ENCODE measurements around the gene HIPK4.
"Not testable (repeated sequence)": the region's sequence is repeated elsewhere in the genome, so short reads cannot be mapped to it uniquely, and the experiment has no call there.

The HIPK4 gene

DNA sequence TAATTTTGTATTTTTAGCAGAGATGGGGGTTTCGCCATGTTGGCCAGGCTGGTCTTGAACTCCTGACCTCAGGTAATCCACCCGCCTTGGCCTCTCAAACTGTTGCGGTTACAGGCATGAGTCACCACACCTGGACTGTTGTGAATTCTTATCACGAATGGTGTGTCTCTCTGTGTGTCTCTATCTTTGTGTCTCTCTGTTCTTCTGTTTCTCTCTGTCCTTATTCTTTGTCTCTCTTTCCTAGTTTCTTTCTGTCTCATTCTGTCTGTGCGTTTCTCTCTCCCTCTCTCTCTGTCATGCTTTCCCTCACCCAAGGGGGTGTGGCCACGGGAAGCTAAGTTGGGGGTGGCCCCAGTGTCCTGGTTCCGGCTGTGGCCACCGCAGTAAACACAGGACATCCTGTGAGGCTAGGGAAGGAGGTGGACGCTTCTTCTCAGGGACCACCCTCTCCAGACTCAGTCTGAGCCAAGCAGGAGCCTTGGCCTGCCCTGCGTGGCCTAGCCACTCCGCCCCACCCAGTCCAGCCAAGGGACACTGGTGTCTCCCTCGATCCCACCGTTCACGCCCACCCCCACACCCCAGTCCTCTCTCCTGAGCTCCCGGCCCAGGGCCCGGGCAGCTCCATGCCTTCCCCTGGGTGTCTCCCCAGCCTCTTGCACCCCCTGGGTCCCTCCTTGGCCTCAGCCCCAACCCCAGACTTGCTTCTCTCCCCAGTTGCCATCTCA lies 27.1 kb upstream of the HIPK4 start:
- no peak for DNase-seq

DNA sequence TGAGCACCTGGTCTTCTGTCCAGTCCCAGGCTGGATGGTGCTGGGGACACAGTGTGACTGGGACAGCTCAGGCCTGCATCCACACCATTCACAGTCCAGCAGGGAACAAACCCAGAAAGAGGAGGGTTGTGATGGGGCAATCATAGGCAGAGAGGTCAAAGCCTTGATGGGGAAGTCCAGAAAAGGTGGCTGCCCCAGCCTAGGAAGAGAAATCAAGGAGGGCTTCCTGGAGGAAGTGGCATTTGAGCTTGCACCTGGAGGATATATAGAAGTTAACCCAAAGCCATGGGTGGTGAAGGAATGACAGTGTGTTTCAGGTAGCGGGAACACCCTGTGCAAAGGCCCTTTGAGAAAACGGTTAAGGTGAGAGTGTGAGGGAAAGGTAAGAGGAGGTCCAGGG lies 25.8 kb upstream of the HIPK4 start:
- no peak for DNase-seq

DNA sequence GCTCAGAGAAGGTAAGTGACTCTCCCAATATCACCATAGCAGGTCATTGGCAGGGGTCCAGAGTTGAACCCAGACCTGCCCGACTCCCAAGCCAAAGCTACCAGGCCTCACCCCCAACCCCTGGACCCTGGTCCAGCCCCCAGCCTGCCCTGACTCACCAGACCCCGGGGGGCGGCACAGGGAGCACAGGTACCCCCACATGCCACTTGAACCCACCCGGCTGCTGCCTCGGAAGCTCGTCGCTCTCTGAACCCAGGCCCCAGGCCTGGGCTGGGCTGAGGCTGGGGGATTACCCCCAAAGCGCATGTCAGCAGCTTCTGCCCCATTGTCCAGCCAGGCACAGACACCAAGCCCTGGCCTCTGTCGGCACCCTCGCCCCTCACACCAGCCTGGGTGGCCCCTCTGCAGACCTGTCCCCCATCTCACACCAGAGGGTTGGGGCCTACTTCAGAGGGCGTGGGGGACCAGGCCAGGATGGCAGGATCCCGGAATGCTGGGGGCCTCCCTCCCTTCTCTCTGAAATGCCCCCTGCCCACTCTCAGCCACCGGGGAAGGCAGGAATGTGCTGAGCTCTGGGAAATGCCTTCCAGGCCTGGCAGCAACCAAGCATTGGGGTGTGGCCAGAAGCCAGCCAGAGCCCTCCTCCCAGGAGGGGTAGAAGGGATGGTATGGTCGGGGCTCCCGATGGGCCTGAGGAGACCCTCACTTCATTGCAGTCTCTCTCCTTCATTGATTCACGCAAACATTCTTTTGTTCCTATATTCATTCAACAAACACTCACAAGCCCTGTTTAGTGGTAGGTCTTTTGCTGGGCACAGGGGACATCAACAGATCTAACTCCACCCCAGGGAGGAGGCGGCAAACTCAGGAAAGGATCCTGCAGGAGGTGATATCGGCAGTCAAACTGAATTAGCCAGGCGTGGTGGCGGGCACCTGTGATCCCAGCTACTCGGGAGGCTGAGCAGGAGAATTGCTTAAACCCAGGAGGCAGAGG lies 24.9 kb upstream of the HIPK4 start:
- no peak for DNase-seq

DNA sequence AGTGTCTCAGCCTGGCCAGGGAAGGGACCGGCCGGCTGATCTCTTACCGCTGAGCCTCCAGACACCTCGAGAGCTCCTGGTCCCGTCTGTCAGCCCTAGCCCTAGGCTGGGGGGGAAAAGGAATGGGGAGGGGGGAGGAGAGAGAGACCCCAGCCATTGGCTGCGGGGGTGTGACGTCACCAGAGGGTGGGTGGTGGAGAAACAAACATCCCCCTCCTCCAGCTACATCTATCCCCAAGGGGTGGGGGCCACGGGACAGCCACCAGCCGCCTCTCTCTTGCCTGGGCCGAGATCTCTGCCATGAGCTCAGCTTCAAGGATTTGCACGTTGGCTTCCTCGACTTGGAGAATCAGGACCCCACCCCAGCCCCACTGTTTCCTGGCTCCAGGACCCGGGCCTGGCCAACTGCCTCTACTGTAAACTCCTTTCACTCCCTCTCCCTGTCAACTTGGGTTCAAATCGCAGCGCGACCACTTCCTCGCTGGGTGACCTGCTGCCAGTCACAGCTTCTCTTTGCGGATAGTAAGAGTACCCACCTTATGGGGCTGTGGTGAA lies 23.4 kb upstream of the HIPK4 start, which contains the start of gene PRX:
Gene PRX (minus strand): TSS at position 88 of the 555 bp plus-strand sequence. CDS start 5,446 bp downstream, outside the sequence.
- DNase-seq: no peak

DNA sequence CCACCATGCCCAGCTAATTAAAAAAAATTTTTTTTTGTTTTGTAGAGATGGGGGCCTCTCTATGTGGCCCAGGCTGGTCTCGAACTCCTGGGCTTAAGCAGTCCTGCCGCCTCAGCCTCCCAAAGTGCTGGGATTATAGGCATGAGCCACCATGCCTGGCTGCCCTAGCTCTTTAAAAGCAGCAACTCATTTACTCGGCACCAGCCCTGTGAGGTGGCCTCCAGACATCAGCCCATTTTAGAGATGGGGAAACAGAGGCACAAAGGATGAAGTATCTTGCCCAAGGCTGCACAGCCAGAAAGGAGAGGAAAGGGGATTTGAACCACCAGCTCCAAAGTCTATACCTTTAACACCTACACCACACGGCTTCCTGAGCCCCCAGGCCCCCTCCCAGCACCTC lies 22.9 kb upstream of the HIPK4 start:
- DNase-seq: no peak

DNA sequence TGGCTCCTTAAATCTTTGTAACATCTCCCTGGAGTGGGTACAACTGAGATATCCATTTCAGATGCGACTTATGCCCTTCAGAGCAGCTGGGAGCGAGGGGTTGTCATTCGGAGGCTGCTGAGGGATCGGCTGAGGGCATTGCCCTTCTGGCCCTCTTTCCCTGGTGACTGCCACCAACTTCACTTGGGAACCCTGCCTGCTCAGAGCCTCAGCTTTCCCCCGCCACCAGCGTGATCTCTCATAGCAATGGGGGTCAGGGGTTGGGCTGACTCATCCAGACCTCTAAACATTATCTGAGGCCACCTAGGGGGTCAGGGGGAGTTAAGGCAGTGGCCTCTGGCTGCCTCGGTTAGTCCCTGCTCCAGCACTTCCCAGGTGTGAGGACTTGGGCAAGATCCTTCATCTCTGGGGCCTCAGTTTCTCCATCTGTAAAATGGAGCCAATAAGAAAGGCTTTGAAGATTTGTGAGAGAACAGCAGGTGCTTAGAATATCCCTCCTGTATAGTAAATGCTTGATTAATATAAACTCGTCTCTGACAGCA lies 22.0 kb upstream of the HIPK4 start:
- DNase-seq: no peak

DNA sequence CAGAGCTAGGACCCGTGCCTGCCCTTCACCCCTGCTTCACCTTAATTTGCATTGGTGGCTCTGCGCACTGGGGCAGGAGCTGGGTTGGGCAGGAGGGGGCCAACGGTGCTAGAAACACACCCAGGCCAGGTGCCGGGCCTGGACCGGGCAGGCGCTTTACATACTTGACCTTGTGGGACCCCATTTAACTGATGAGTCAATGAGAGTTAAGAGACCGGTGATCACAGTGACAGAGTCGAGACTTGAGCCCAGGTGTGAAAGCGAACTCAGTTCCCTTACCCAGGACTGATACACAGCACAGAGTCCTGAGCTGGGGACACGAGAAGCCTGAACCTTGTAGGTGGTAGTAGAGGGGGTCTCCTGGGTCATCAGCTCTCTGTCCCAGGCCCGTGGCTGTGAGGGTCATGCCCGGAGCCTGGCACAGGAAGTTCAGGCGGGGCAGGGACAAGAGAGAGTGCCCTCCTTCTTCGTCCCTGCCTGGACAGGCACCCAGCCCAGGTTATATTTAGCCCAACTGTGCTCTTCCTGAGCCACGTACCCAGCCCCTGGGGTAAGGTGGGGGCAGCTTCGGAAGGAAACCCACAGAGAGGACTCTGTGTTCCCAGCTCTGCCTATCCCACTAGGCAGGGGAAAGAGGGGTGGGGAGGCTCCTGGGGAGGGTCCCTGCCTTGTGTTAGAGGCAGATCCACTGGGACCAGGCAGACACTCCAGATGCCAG lies 21.3 kb upstream of the HIPK4 start:
- DNase-seq: no peak

DNA sequence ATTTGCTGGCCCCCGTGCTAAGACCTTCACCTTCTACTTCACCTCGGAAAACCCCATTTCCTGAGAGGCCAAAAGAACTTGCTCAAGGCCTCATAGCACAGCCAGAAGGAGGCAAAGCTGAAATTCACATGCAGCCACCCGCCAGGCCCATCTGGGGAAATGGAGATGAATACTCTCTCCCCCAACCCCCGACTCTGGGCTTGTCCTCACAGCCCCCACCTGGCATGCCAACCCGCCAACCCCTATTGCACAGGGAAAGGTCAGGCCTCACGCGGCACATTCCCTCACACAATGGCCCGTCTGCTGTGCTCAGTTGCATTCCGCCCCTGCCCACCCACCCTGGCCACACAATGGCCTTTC lies 20.0 kb upstream of the HIPK4 start:
- DNase-seq: no peak

DNA sequence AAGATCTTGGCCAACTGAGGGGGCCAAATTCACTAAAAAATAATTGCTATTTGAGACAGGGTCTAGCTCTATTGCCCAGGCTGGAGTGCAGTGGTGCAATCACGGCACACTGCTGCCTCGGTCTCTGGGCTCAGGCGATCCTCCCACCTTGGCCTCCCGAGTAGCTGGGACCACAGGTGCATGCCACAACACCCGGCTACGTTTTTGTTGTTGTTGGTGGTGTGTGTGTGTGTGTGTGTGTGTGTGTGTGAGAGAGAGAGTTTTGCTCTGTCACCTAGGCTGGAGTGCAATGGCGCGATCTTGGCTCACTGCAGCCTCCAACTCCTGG lies 18.6 kb upstream of the HIPK4 start:
- DNase-seq: not testable (repeated sequence)

DNA sequence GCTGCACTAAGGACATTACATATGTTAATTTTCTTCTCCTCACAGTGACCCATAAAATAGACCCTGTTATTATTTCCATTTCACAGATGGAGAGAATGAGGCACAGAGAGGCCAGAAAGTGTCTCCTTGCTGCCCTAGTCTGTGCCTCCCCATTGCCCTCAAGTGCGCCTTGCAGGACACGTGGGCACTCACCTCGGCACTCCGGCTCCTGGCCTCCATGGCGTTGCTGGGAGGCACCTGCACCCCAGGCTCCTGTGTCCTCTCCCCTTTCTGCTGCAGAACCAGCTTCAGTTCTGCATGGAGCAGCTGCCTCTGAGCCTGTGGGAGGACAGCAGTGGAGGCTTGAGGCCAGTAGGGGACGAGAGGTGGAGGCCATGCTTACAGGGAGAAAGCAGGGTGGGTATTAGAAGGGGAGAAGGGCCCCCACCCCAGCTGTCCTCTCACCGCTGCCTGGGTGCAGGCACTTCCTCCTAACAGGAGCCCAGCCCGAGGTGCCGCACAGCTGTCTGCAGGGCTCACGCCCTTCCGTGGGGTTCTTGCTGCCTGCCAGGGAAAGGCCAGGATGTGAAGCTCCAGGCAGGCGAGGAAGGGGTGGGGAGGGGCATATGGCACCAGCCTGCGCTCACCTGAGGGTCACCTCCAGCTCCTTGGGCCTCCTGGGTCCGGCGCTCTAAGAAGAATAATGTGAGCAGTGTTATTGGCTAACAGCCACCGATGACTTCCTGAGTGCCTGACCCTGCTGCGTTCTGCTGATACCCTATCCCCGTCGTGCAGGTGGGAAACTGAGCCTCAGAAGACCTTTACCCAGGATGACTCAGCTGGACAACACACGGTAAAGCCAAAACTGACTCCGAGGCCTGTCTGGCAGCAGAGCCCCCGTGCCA lies 18.0 kb upstream of the HIPK4 start:
- DNase-seq: no peak

DNA sequence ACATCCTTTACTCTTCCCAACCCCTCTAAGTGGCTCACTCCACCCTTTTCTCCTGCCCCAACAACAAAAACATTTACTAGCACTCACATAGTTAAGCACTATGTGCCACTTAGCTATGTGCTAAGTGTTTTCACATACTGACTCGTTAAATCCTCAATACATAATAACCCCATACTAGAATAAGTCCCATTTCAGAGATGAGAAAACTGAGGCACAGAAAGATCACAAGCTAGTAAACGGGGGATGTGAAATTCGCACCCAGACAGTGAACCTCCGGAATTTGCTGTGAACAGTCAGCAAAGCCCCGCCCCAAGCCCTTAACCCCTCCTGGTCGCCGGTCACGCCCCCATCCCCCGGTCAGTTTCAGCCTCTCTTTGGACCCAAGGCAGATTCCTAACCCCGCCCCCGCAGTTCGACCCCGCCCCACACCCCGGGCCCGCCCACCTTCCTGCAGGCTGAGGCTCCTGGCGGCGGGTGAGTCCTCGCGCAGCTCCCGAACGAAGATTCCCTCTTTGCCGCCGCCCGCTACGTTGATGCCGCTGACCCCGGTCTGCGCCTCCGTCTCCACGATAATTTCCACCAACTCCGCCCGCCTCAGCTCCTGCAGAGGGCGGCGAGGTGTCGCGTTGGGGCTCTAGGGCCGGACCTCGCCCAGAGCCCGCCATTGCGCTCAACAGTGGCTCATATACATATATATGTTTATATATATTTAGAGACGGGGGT lies 13.4 kb upstream of the HIPK4 start:
- DNase-seq: peak; percentile 74 to 79

DNA sequence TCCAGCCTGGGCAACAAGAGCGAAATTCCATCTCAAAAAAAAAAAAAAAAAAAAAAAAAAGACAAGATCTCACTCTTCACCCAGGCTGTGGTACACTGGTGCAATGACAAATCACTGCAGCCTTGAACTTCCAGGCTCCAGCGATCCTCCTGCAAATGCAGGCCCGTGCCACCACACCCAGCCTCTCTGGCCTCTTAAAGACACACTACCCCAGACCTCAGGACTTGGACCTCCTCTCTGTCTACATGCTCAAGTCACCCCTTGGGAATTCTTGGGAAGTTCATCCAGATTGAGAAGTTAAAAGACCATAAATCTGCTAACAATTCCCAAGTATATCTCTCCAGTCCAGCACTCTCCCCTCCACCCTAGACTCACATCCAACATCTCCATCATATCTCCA lies 10.6 kb upstream of the HIPK4 start:
- no peak for DNase-seq

DNA sequence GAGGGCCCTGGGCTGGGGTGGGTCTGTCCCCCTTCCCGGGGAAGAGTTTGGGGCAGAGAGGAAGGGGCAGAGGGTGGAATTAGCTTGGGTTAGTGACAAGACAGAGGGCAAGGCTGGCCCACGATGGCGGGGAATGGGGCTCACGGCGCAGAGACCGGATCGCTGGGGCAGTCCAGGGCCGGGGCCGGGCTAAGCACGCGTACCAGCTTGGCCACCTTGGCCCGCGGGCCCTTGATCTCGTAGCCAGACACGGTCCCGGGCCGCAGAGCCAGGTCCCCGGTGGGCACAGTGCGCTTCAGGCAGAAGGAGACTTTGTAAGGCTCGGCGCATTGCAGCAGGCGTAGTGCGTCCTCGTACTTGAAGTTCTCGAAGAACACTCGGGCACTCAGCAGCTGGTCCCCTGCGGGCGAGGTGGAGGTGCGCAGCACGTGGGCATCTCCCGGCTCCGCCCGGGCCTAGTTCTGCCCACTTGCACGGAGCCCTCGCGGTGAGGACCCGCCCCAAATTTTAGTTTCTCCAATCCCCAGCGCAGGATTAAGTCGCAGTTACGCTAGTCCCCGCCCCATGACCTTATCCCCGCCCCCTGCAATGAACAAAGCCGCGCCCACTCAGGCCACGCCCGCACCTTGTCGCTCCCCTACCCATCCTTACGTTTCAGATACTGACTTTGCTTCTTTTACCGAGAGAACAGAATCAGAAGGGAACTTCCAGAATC lies 8.6 kb upstream of the HIPK4 start:
- peak; percentile 47 to 51 for DNase-seq

DNA sequence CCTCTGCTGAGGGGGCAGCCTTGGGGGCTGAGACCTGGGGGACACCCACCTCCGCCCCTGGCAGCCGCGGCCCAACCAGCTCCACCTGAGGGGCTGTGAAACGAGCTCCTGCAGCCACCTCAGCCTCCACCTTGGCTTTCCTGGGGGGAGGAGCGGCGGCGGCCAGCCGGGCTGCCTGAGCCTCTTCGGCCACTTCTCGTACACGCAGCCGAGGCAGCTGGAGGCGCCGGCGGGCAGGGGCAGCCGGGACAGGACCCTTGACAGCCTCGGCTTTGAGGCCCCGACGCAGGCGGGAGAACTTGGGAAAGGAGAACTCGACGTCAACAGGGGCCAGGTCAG lies 7.6 kb upstream of the HIPK4 start:
- DNase-seq: no peak

DNA sequence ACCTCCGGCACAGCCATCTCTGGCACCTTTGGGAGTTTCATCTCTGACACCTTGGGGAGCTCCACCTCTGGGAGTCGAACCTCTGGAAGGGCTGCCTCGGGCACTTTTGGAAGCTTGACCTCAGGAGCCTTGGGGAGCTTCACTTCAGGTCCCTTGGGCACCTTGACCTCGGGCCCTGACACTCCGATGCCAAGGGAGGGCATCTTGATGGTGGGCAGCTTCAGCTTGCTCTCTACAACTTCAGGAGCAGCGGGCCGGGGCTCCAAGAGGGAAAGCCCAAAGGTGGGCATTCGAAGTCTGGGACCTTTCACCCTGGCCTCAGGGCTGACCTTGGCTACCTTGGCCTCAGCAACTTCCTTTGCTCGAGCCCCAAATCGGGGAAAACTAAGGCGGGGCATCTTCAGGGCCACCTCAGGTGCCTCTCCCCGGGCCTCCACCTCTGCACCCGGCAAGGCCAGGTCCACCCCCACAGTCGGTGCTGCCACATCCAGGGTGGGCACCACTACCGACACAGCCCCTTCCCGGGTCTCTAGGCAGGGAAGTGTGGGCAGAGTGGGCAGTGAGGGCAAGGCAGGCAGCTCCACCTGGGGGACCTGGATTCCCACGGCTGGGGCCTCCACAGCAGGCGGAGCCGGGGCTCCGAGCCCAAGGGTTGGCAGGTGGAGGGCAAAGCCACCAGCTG lies 7.0 kb upstream of the HIPK4 start:
- DNase-seq: no peak

DNA sequence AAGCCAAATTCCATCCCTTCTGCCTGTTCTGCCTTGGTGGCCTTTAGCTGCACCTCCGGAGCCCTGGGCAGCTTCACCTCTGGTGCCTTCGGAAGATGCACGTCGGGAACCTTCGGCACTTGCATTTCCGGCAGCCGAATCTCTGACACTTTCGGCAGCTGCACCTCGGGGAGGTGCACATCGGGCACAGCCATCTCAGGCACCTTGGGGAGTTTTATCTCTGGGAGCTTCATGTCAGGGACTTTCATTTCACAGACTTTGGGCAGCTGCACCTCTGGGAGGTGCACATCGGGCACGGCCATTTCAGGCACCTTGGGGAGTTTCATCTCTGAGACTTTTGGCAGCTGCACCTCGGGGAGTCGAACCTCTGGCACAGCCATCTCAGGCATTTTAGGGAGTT lies 6.0 kb upstream of the HIPK4 start:
- no peak for DNase-seq

DNA sequence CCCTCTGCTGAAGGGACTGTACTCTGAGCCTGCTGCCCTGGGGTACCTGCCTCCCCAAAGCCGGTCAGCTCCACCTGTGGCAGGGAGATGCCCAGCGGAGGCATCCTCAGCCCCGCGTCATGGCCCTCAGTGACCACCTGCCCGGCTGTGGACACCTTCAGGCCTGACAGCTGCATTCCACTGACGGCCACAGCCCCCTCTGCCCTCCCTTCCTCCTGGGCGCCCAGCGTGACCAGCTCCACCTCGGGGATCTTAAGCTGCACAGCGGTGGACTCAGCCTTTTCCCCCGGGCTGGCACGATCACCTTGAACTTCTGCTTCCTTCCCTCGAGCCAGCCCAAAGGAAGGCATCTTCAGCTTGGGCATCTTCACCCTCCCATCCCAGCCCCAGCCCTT lies 4.8 kb upstream of the HIPK4 start:
- no peak for DNase-seq

DNA sequence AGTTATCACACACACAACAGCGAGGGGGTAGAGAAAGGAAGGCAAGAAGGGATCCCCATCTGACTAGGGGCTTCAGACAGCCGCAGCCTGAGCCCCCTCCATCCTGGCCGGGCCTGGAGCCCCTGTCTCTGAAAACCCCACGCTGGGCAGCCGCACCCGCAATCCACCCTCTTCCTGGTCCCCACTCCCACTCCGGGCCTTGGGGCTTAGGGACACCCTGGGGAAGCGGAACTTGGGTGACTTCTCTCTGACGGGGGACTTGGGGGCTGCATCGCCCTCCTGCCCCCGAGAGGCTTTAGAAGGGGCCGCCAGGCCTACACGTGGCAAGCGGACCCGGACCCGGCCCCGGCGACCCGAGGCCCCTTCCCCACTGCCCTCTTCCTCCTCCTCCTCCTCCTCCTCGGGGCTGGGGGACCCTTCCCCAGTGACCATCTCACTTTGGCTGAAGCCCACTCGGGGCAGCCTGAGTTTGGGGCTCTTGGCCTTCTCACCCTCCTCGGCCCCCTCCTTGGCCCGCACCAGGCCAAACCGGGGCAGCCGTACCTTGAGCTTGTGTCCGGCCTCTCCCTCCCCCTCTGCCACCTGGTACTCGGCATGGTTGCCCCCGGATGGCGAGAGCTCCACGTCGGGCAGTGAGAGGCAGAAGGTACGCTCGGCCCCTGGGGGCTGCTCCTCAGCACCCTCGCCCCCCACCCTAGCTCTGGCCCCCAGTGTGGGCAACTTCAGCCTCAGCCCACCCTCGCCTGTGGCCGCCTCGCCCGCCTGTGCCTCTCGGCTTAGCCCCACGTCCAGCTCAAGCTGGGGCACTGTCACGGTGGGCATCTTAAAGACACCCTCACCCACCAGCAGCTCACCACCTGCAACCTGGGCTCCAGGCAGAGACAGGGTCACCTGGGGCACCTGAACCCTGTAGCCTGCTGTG lies 4.2 kb upstream of the HIPK4 start:
- DNase-seq: no peak

Measured in stimulated activated CD4-positive, alpha-beta T cell treated with anti-CD3 and anti-CD28 coated beads, Interleukin-2, amount 100 ng/mL, for 48 hours (primary cell).